Hindlimb muscle (tissue), 1 donor: ENCODE measurements around the gene LTF. TPM values are rescaled to one million over a fixed set of nuclear protein-coding genes. Genes with fewer than 3 reads are reported as not detected.

Source experiments
- DNase-seq: peaks from one replicate; pipeline ENCODE4 v3.0.0-alpha.2; 2013
- polyA plus RNA-seq: library from polyadenylated mRNA; unstranded; fragments of 120-200 nt; gene quantifications from one replicate; pipeline ENCODE4 v1.2.1, GENCODE V29; 2013; ENCODE audit not compliant: insufficient read length

The LTF gene
- polyA plus RNA-seq, 1 donor: 3.7 TPM

- no peak for DNase-seq
Observed at GRCh38 chr3:46490338-46491084, 25.8 kb upstream of the LTF start.

GRCh38 chr3:46489875-46490274 is 25.2 kb upstream of the LTF start:
- DNase-seq: no peak

- DNase-seq: no peak
Observed at GRCh38 chr3:46489381-46489780, 24.7 kb upstream of the LTF start.

- peak; percentile 87 for DNase-seq
Observed at GRCh38 chr3:46488735-46489361, 24.1 kb upstream of the LTF start.

GRCh38 chr3:46485779-46486175 is 21.1 kb upstream of the LTF start:
- DNase-seq: no peak

GRCh38 chr3:46484911-46485778 is 20.4 kb upstream of the LTF start:
- DNase-seq: no peak

GRCh38 chr3:46484388-46484787 is 19.7 kb upstream of the LTF start:
- DNase-seq: no peak

GRCh38 chr3:46483825-46484224 is 19.1 kb upstream of the LTF start:
- DNase-seq: no peak

- no peak for DNase-seq
Observed at GRCh38 chr3:46482632-46483350, 18.1 kb upstream of the LTF start.

GRCh38 chr3:46481636-46482035 is 16.9 kb upstream of the LTF start:
- DNase-seq: no peak

- DNase-seq: no peak
Observed at GRCh38 chr3:46480491-46481195, 15.9 kb upstream of the LTF start.

GRCh38 chr3:46479696-46480095 is 15.0 kb upstream of the LTF start:
- no peak for DNase-seq

- no peak for DNase-seq
Observed at GRCh38 chr3:46479021-46479420, 14.3 kb upstream of the LTF start.

- no peak for DNase-seq
Observed at GRCh38 chr3:46478341-46478740, 13.6 kb upstream of the LTF start.

- DNase-seq: no peak
Observed at GRCh38 chr3:46477756-46478155, 13.1 kb upstream of the LTF start.

GRCh38 chr3:46477145-46477544 is 12.4 kb upstream of the LTF start:
- DNase-seq: no peak

- DNase-seq: no peak
Observed at GRCh38 chr3:46472736-46473135, 8.0 kb upstream of the LTF start.

GRCh38 chr3:46471371-46471914 is 6.7 kb upstream of the LTF start:
- no peak for DNase-seq

- no peak for DNase-seq
Observed at GRCh38 chr3:46470831-46471230, 6.1 kb upstream of the LTF start.

- DNase-seq: no peak
Observed at GRCh38 chr3:46469680-46470357, 5.1 kb upstream of the LTF start.
